ENCODE data around the gene IMPACT. TPM values are rescaled to one million over a fixed set of nuclear protein-coding genes. Genes with fewer than 3 reads are reported as not detected.

IMPACT gene
- total RNA-seq, 2 donors from 2014 or later: 18.9 to 20.8 TPM

- DNase-seq: no peak
- ATAC-seq: no peak
- intact Hi-C loops (cut with DNase I): no loop called here
These were observed 12.0 kb upstream of the IMPACT start for GRCh38 chr18:24414349-24415003.

DNA sequence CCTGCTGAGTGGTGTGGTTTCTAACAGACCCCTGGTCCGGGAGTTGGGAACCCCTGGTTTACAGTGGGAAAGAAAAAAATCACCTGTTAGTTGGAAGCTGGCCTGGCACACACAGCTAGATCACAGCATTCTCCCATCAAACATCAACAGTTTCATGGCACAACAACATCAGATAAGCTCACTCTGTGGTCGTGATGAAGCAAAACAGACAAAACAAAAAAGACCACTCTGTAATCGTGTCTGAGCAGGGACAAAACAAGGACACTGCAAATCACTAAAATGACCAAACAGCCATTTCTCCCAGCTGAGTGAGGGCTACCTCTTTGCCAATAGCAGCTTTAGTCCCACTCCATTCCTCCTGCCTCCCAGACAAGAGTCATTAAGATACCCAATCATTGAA lies 9.0 kb upstream of the IMPACT start:
- no peak for ATAC-seq
- intact Hi-C loops (cut with DNase I): no loop called here
- no peak for DNase-seq

- ATAC-seq (no peak), DNase-seq (no peak)
- intact Hi-C loops (cut with DNase I): no loop called here
These were observed 5.9 kb upstream of the IMPACT start for GRCh38 chr18:24420551-24420950.

DNA sequence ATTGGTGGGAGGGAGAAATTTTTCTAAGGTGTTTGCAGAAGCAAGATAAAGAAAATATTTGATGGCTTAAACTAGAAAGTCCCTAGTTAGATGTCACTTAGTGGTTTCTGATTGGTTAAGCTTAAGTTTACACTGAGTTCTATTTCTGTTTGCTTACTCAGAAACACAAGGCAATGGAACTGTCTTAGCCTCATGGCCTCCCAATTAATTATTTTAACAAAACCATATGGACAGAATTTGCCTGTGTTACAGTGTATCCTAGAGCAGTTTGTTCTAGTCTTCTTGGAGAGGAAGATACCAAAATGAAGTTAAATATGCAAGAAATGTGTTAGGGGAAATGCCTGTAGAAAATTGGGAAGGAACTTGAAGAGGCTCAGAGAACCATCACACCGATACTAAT lies 4.6 kb upstream of the IMPACT start:
- no peak for ATAC-seq
- no peak for DNase-seq
- intact Hi-C loops (cut with DNase I): no loop called here

DNA sequence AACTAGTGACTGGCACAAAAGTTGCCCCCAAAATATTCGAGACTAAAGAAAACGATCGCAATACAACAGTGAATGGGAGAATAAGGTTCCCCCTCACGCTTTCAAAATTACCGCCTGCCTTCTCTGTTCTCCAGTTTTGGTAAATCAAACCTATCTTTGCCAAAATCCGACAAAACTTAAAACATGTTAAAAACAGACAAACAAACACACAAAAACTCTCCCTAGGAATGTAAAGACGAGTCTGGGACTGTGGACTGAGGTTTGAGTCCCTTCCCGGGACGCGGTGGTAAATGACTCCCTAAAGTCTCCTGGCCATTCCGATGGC lies 435 bp upstream of the IMPACT start:
- DNase-seq: no peak
- ATAC-seq: no peak
- intact Hi-C loops (cut with DNase I): loop anchor here in 1 of 2 donors (2.0 kb wide), 1 partner anchor 27 kb away; no protein-coding TSS in a partner anchor

DNA sequence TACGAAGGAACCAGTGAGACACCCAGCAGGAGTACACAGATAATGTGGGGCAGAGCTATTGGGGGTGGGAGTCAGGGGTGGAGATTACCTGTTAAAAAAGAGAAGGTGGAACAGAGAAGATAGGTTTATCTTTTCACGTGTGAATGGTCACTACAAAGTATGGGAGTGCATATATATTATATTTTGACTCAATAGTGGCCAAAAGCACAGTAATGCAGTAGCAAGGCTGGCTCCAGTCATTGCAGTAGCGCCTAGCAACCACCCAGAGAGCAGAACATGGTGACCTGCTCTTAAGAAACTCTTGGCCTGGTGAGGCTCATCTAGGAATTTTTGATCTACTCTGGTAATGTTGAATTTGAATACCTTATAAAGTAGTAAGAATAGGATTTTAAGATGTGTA lies 1.0 kb downstream of the IMPACT start:
- ATAC-seq (no peak), DNase-seq (no peak)
- intact Hi-C loops (cut with DNase I): loop anchor here in 1 of 2 donors (2.0 kb wide), 1 partner anchor 29 kb away; no protein-coding TSS in a partner anchor

- intact Hi-C loops (cut with DNase I): no loop called here
- DNase-seq: no peak
- ATAC-seq: no peak
These were observed 2.2 kb downstream of the IMPACT start for GRCh38 chr18:24428709-24429108.

DNA sequence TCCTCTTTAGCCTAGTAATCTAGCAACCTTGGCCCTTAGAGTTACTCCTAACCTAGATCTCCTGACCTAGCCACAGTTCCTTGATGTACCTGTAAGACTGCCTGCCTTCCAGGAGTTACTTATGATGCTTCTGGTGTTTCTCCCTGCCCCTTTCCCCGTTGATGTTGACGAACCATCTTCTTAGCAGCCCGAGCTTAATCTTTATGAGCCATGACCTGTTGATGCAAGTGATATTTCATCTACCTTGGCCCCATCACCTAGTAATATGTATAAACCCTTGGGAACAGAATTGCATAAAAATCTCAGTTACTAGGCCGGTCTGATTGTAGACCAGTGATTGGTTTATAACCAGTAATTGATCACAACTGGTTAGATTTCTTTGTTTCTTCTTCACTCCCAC lies 2.7 kb downstream of the IMPACT start:
- DNase-seq (no peak), ATAC-seq (no peak)
- intact Hi-C loops (cut with DNase I): no loop called here

- no peak for ATAC-seq
- intact Hi-C loops (cut with DNase I): no loop called here
- no peak for DNase-seq
These were observed 6.1 kb downstream of the IMPACT start for GRCh38 chr18:24432618-24433017.

DNA sequence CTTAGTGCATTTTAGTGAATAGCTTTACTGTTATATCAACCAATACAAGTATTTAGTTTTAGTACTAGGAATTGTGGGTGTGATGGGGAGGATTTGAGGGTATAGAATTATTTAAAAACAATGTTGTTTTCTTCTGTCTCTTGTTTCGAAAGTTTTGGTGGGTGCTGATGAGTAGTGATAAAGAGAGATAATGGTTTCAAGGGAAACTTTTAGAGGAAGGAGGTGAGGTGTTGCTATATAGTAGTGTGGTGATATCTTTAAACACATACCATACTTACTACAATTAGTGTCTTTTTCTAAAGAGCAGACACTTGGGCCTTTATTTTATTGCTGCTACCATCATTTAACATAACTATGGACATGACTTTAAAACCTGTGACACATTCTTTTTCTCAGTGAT lies 10.5 kb downstream of the IMPACT start:
- intact Hi-C loops (cut with DNase I): no loop called here

DNA sequence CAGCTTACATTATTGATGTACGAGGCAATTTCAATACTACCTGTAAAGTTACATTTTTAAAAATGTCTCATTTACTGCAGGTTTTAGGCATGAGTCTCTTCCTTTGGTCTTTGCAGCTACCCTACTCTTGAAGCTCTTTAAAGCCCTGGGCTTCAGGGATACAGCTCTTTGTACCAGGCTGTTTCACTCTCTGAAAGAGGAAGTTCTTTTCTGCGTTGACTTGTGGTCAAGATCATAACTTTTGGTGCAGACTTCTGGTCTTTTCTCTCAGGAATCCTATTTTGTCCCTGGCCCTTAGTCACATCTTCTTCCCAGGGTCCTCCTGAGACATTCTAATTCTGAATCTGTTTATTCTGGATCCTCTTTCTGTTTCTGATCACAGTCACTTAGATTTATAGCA lies 17.4 kb downstream of the IMPACT start:
- intact Hi-C loops (cut with DNase I): no loop called here
- DNase-seq (no peak), ATAC-seq (no peak)

More for the DNA sequence above, 10.5 kb downstream of the IMPACT start:
- ATAC-seq: no peak
- DNase-seq: no peak

DNA sequence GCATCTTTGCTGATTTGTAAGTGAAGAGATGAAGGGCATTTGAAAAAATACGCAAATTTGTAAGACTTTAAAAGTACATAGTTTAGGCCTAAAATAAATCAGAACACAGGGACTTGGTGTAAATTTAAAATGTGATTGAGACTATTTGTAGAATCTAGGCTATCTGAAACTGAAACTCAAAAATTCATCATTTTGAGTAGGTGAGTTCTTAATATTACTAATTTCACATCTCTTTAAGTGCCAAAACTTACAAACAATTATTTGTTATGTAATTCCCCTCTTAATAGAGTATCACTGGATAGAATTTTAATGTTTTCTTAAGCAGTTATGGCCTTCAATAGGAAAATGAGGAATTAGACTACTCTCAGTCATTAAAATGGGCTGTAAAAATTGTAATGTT lies 20.0 kb downstream of the IMPACT start:
- intact Hi-C loops (cut with DNase I): no loop called here
- ATAC-seq: no peak
- DNase-seq: no peak

GRCh38 chr18:24446953-24447538 lies 20.6 kb downstream of the IMPACT start:
- intact Hi-C loops (cut with DNase I): no loop called here
- no peak for DNase-seq
- ATAC-seq: no peak

DNA sequence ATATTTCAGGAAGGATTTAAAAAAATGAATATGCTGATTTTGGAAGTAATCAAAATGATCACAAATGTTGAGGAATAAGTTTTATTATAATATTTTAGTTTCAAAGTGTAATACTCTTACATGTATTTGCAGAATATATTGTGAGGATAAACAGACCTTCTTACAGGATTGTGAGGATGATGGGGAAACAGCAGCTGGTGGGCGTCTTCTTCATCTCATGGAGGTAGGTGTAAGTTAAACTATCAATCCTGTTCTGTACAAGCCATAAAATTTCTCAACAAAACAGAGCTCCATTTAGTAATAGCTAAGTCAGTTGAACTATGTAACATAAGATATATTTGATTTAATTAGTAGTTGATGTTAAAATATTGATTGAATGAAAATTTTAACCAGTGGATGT lies 21.5 kb downstream of the IMPACT start:
- ATAC-seq (no peak), DNase-seq (no peak)
- intact Hi-C loops (cut with DNase I): no loop called here

DNA sequence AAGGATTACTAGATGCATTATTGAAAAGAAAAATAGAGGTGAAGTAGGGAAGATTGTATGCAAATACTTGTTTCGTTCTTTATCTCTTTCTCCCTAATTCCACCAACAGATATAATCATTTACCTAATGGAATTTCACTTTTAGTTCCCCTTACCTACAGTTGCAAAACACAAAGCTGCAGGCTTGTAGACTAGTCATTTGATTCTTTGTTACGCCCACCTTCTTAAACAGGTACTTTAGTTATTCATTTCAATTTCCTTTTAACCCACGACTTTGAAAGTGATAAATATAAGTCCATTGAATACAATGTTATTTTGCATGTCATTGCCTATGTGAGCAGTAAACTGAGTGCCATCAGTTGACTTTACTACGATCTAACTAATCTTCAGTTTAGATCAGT lies 30.1 kb downstream of the IMPACT start:
- intact Hi-C loops (cut with DNase I): no loop called here
- no peak for DNase-seq
- ATAC-seq: no peak

DNA sequence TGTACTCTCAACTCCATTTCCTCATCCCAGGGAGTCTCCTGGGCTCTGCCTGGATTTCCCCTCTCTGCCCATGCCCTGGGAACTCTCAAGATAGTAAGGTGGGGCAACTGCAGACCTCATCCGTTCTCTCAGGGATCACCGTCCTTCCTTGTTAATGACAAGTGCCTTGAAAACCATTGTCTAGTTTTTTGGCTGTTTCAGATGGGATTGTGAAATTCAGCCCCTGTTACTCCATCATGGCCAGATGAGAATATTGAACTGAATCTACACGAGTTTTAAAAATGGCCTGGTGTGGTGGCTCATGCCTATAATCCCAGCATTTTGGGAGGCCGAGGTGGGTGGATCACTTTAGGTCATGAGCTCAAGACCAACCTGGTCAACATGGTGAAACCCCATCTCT lies 33.3 kb downstream of the IMPACT start:
- ATAC-seq: no peak
- intact Hi-C loops (cut with DNase I): no loop called here
- no peak for DNase-seq

GRCh38 chr18:24460388-24460787 lies 33.9 kb downstream of the IMPACT start, which contains the start of gene HRH4:
Gene HRH4, plus strand, starts transcription at chr18:24460637. Its CDS starts 92 bp downstream, at chr18:24460729.
- ATAC-seq (no peak), DNase-seq (no peak)
- intact Hi-C loops (cut with DNase I): no loop called here

- ATAC-seq (no peak), DNase-seq (no peak)
- intact Hi-C loops (cut with DNase I): no loop called here
These were observed 35.5 kb downstream of the IMPACT start for GRCh38 chr18:24461996-24462395.

- ATAC-seq: no peak
- intact Hi-C loops (cut with DNase I): no loop called here
- no peak for DNase-seq
These were observed 36.6 kb downstream of the IMPACT start for GRCh38 chr18:24462838-24463775.

- ATAC-seq: no peak
- intact Hi-C loops (cut with DNase I): no loop called here
- no peak for DNase-seq
These were observed 39.0 kb downstream of the IMPACT start for GRCh38 chr18:24465486-24465885.

All from left cardiac atrium (tissue), 4 donors.